Activated naive CD8-positive, alpha-beta T cell treated with anti-CD3 and anti-CD28 coated beads for 36 hours (primary cell): ENCODE results near the gene MS4A4E. TPM values are rescaled to one million over a fixed set of nuclear protein-coding genes. Genes with fewer than 3 reads are reported as not detected.
"Not testable (repeated sequence)": the region's sequence is repeated elsewhere in the genome, so short reads cannot be mapped to it uniquely, and the experiment has no call there.

ENCODE experiments used
- DNase-seq: peaks from one replicate; pipeline ENCODE4 v3.0.0; 2021
- H3K27ac Mint-ChIP-seq: one replicate; pipeline ENCODE4 v1.8.0; 2022; ENCODE audit warnings: mild to moderate bottlenecking, moderate library complexity, mixed read lengths
- H3K27me3 Mint-ChIP-seq: one replicate; pipeline ENCODE4 v1.8.0; 2022; ENCODE audit warnings: mild to moderate bottlenecking, mixed read lengths
- H3K36me3 Mint-ChIP-seq: one replicate; pipeline ENCODE4 v1.8.0; 2021; ENCODE audit warnings: mild to moderate bottlenecking, mixed read lengths
- H3K4me1 Mint-ChIP-seq: one replicate; pipeline ENCODE4 v1.8.0; 2021; ENCODE audit warnings: mixed read lengths
- H3K4me3 Mint-ChIP-seq: one replicate; pipeline ENCODE4 v1.8.0; 2022; ENCODE audit warnings: mild to moderate bottlenecking, moderate library complexity, mixed read lengths
- H3K9me3 Mint-ChIP-seq: one replicate; pipeline ENCODE4 v1.8.0; 2022; ENCODE audit warnings: mixed read lengths
- total RNA-seq, 2 experiments: library from RNA; stranded (reverse); gene quantifications; one replicate each; pipeline ENCODE4 v1.2.3, GENCODE V29; 2021

The MS4A4E gene
- total RNA-seq, 2 experiments from 2014 or later: not detected

- H3K27ac Mint-ChIP-seq: no peak overlapping the region
- no peaks in the 10 kb centered on the region for H3K36me3 Mint-ChIP-seq
- H3K27me3 Mint-ChIP-seq: peaks cover 26% of the 10 kb centered on the region
- no peak for DNase-seq
- peaks cover 16% of the 10 kb centered on the region for H3K4me1 Mint-ChIP-seq
- H3K9me3 Mint-ChIP-seq: peaks cover 2% of the 10 kb centered on the region
- H3K4me3 Mint-ChIP-seq: no peak overlapping the region
These were observed 45.5 kb downstream of the MS4A4E start for GRCh38 chr11:60197442-60197841.

DNA sequence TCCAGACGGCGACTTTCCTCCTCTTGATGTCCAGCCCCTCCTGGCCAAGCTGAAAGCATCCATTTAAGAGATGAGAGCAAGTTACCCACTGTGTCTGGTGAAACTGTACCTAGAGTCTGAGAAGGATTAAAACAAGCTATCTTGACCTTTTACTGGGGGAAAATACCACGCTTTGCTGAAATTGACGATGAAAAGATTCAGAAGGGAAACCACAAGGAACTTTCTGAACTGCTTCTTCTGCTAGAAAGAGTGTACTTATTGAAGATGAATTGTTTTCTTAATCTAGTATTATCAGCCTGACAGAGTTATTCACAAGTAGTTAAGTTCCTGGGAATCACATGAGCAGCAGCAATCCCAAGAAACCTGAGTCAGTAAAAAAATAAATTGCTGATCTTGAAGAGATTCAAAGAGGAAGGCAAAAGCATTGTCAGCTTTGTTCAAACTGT, 47.0 kb downstream of the MS4A4E start:
- no peaks in the 10 kb centered on the region for H3K36me3 Mint-ChIP-seq
- H3K4me3 Mint-ChIP-seq: no peak overlapping the region
- H3K9me3 Mint-ChIP-seq: peaks cover 2% of the 10 kb centered on the region
- DNase-seq: no peak
- peaks cover 25% of the 10 kb centered on the region for H3K27me3 Mint-ChIP-seq
- H3K27ac Mint-ChIP-seq: peak overlapping the region; percentile 25
- H3K4me1 Mint-ChIP-seq: peaks cover 16% of the 10 kb centered on the region

GRCh38 chr11:60194511-60194910, 48.4 kb downstream of the MS4A4E start:
- H3K9me3 Mint-ChIP-seq: peaks cover 2% of the 10 kb centered on the region
- DNase-seq: no peak
- H3K4me1 Mint-ChIP-seq: peaks cover 16% of the 10 kb centered on the region
- H3K4me3 Mint-ChIP-seq: no peak overlapping the region
- H3K27ac Mint-ChIP-seq: no peak overlapping the region
- no peaks in the 10 kb centered on the region for H3K36me3 Mint-ChIP-seq
- peaks cover 25% of the 10 kb centered on the region for H3K27me3 Mint-ChIP-seq

DNA sequence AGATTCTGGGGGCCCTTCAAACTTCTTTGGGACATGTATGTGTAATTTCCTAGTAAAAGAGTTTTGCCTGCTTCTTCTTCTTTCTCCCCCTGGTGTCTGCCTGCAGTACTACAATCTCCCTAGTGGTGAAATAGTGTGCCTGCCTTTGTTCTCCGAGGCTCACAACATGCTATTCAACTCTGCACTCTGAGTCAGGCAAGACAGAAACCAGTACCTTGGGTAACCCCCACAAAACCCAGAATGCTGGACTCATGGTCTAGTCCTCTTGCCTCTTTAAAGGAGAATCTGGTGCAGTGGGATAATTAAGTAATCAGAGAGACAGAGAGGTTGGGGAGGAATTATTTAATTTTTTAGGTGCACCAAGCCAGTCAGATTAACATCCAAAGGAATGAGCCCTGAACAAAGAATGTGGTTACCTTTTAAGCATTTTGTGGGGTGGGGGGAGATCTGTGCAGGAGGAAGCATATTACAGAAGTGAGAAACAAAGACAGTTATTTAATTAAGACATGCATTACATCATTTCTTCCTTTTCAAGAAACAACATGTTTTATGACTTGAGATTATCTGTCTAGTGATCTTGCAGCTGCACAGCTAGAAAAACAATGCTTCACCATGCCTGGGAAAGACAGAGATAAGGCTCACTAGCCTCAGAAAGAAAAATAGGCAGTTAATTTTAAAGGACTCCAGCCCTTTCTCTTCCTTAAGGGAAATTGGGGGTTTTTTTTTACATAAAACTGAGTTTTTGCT, 49.1 kb downstream of the MS4A4E start:
- Mint-ChIP-seq H3K9me3 (peaks cover 2% of the 10 kb centered on the region), H3K36me3 (no peaks in the 10 kb centered on the region), H3K27me3 (peaks cover 25% of the 10 kb centered on the region), H3K27ac (peak overlapping the region; percentile 18), H3K4me3 (no peak overlapping the region), H3K4me1 (peaks cover 16% of the 10 kb centered on the region)
- DNase-seq: peak; percentile 66

DNA sequence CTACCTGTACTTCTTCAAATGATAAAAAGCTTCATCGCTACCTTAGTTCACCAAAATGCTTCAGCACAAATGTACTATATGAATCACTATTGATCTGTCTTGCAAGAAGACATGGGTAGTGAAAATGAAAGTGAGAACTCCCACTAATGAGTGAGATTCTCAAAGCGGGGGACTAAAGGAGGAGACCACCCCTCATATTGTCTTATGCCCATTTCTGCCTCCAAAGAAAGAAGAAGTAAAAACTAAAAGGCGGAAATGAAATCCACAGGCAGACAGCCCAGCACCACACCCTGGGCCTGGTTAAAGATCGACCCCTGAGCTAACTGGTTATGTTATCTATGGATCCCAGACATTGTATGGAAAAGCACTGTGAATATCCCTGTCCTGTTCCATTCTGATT, 50.4 kb downstream of the MS4A4E start:
- not testable (repeated sequence) for H3K9me3 Mint-ChIP-seq, H3K4me3 Mint-ChIP-seq, H3K27ac Mint-ChIP-seq, H3K36me3 Mint-ChIP-seq, DNase-seq
- Mint-ChIP-seq H3K4me1 (peaks cover 18% of the 10 kb centered on the region), H3K27me3 (peaks cover 15% of the 10 kb centered on the region)

DNA sequence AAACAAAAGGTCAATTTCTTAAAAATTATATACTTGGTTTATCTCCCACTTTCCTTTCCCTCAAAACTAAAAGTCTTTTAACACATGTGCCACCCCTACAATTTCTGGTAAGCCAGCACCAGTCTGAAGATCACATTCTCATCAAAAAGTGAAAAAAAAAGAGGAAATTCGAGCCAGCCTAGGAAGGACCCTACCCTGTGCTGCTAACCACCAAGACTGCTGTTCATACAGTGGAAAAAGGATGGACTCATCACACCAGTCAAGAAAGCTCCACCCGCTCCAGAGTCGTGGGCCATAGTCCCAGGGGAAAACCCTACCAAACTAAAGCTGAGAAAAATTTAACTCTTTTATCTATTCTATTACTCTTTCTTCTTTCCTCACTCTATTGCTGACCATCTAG, 54.5 kb downstream of the MS4A4E start:
- peaks cover 21% of the 10 kb centered on the region for H3K27me3 Mint-ChIP-seq
- not testable (repeated sequence) for H3K9me3 Mint-ChIP-seq, H3K27ac Mint-ChIP-seq, H3K4me1 Mint-ChIP-seq, DNase-seq, H3K36me3 Mint-ChIP-seq, H3K4me3 Mint-ChIP-seq

- not testable (repeated sequence) for H3K27ac Mint-ChIP-seq, H3K9me3 Mint-ChIP-seq, DNase-seq, H3K36me3 Mint-ChIP-seq, H3K4me3 Mint-ChIP-seq
- Mint-ChIP-seq H3K4me1 (peaks cover 14% of the 10 kb centered on the region), H3K27me3 (peaks cover 31% of the 10 kb centered on the region)
These were observed 56.8 kb downstream of the MS4A4E start for GRCh38 chr11:60186128-60186527.

DNA sequence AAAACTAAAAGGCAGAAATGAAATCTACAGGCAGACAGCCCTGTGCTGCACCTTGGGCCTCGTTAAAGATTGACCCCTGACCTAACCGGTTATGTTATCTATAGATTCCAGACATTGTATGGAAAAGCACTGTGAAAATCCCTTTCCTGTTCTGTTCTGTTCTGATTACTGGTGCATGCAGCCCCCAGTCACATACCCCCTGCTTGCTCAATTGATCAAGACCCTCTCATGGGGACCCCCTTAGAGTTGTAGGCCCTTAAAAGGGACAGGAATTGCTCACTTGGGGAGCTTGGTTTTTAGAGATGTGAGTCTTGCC, 57.5 kb downstream of the MS4A4E start:
- not testable (repeated sequence) for H3K9me3 Mint-ChIP-seq, H3K36me3 Mint-ChIP-seq, H3K27ac Mint-ChIP-seq, DNase-seq, H3K4me3 Mint-ChIP-seq
- Mint-ChIP-seq H3K27me3 (peaks cover 37% of the 10 kb centered on the region), H3K4me1 (peaks cover 14% of the 10 kb centered on the region)

DNA sequence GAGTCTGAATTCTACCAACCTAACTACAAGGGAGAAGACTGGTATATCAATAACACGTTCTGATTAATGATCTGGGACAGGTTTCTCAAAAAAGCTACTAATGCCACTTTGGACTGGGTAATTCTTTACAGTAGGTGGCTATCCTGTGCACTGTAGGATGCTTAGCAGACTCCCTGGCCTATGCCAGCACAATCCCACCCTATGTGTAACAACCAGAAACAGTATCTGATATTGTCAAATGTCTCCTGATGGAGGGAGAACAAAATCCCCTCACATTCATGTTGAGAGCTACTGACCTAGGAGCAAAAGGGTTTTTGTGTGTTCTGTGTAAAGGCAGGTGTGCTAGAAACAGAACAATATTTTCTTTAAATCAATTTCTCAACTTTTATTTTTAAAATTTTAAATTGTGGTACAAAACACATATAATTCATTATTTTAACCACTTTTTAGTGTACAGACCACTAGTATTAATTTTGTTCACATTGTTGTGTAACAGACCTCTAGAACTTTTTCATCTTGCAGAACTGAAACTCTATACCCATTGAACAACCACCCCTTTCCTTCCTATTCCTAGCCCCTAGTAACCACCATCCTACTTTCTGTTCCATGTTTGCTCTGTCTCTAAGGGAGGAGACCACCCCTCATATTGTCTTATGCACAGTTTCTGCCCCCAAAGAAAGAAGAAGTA, 58.0 kb downstream of the MS4A4E start:
- peaks cover 42% of the 10 kb centered on the region for H3K27me3 Mint-ChIP-seq
- no peak overlapping the region for H3K4me3 Mint-ChIP-seq
- DNase-seq: no peak
- H3K9me3 Mint-ChIP-seq: peaks cover 5% of the 10 kb centered on the region
- peaks cover 14% of the 10 kb centered on the region for H3K4me1 Mint-ChIP-seq
- H3K36me3 Mint-ChIP-seq: peaks cover 2% of the 10 kb centered on the region
- H3K27ac Mint-ChIP-seq: no peak overlapping the region

GRCh38 chr11:60183591-60184205, 59.2 kb downstream of the MS4A4E start:
- peaks cover 51% of the 10 kb centered on the region for H3K27me3 Mint-ChIP-seq
- no peak for DNase-seq
- peaks cover 14% of the 10 kb centered on the region for H3K4me1 Mint-ChIP-seq
- H3K36me3 Mint-ChIP-seq: peaks cover 2% of the 10 kb centered on the region
- H3K4me3 Mint-ChIP-seq: no peak overlapping the region
- H3K27ac Mint-ChIP-seq: no peak overlapping the region
- H3K9me3 Mint-ChIP-seq: peaks cover 5% of the 10 kb centered on the region

GRCh38 chr11:60182541-60183330, 60.2 kb downstream of the MS4A4E start, which contains the start of gene MS4A6A:
MS4A6A (minus strand) TSS chr11:60183083; CDS start chr11:60181727, 1,356 bp downstream.
- H3K36me3 Mint-ChIP-seq: peaks cover 2% of the 10 kb centered on the region
- H3K27ac Mint-ChIP-seq: no peak within 1 kb of the TSS
- peaks cover 56% of the 10 kb centered on the region for H3K27me3 Mint-ChIP-seq
- peaks cover 12% of the 10 kb centered on the region for H3K4me1 Mint-ChIP-seq
- H3K9me3 Mint-ChIP-seq: peaks cover 5% of the 10 kb centered on the region
- no peak for DNase-seq
- H3K4me3 Mint-ChIP-seq: no peak within 1 kb of the TSS

DNA sequence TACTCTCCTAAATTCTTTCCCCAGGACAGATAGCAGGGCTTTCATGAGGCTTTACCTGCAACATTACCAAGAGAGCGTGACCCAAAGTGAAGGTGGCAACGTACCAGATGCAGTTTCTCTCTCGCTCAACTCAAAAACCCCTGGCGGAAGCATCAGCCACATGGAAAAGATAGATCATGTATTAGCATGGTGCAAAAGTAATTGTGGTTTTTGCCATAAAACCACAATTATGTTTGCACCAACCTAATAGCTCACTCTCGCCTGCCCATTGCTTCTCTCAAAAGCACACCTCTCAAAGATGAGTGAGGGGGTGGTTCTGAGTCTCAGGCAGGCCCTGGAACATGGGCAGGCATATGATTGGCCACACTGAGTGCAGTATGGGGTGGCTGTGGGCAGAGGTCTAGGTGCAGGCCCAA, 67.1 kb downstream of the MS4A4E start:
- Mint-ChIP-seq H3K36me3 (peaks cover 2% of the 10 kb centered on the region), H3K4me1 (peaks cover 22% of the 10 kb centered on the region), H3K4me3 (no peak overlapping the region), H3K27ac (peak overlapping the region; percentile 62), H3K9me3 (peaks cover 3% of the 10 kb centered on the region), H3K27me3 (peaks cover 69% of the 10 kb centered on the region)
- DNase-seq: peak; percentile 52

DNA sequence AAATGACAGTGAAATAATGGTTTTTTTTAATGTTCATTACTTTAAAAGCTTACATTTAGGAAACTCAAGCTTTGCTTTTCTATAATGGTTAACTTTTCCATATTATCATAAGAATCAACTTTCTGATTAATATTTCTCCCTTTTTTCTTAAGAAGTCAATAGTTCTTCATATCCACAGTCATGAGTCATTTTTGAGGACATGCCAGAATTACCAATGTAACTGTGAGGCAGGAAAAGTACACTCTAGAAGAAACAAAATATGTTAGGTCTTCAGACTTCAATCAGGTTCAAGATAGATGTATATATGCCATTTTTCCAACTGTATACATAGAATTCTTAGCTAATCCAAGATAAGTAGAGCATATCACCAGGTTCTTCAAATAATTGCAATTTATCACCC, 70.9 kb downstream of the MS4A4E start:
- no peak for DNase-seq
- peaks cover 2% of the 10 kb centered on the region for H3K36me3 Mint-ChIP-seq
- H3K4me3 Mint-ChIP-seq: no peak overlapping the region
- no peak overlapping the region for H3K27ac Mint-ChIP-seq
- peaks cover 53% of the 10 kb centered on the region for H3K27me3 Mint-ChIP-seq
- peaks cover 22% of the 10 kb centered on the region for H3K4me1 Mint-ChIP-seq
- H3K9me3 Mint-ChIP-seq: peaks cover 15% of the 10 kb centered on the region

GRCh38 chr11:60170566-60170965, 72.4 kb downstream of the MS4A4E start:
- Mint-ChIP-seq H3K36me3 (peaks cover 2% of the 10 kb centered on the region), H3K4me3 (no peak overlapping the region), H3K27me3 (peaks cover 66% of the 10 kb centered on the region), H3K4me1 (peaks cover 15% of the 10 kb centered on the region), H3K9me3 (peaks cover 19% of the 10 kb centered on the region), H3K27ac (no peak overlapping the region)
- DNase-seq: no peak
